Endothelial cell of umbilical vein (primary cell): ENCODE results near the gene EXD3. TPM values are rescaled to one million over a fixed set of nuclear protein-coding genes. Genes with fewer than 3 reads are reported as not detected.
A peak's percentile ranks its signal among the peaks of the same experiment; 100 is the strongest.

Source experiments
- BruUV-seq: library from RNA; stranded (reverse); fragments of 400-500 nt; replicated peaks from 2 replicates; lab custom pipeline; 2021; lab: Mats Ljungman, UMichigan
- CTCF ChIA-PET: fragments of 300-600, 350-600 bp; sonication (Branson Sonifier 250); formaldehyde crosslinking; loops from one replicate; lab custom pipeline; 2021; ENCODE audit warnings: antibody characterized with exemption, inconsistent platforms; lab: Charles Lee
- POLR2A ChIA-PET: fragments of 300-600, 350-600 bp; sonication (Branson Sonifier 250); formaldehyde crosslinking; loops from one replicate; lab custom pipeline; 2021; ENCODE audit warnings: antibody characterized with exemption, inconsistent platforms; lab: Charles Lee
- DNase-seq: peaks from one replicate; pipeline ENCODE4 v3.0.0-alpha.2; 2011; ENCODE audit warnings: low read depth, low spot score
- FAIRE-seq: peaks from 2 replicates; lab custom pipeline; 2011; peaks lifted over from hg19 to GRCh38; lab: Jason Lieb, UNC
- H2AFZ ChIP-seq: 2 replicates; pipeline ENCODE4 v1.6.0; 2012; ENCODE audit warnings: low read depth, low read length, control low read depth, inconsistent platforms
- H3K27ac ChIP-seq: 2 replicates; pipeline ENCODE4 v1.5.1; 2011; ENCODE audit warnings: low read depth, mild to moderate bottlenecking, control low read depth, low read length, moderate library complexity; ENCODE audit not compliant: insufficient read depth
- H3K27me3 ChIP-seq, 2 experiments: 2 replicates each; pipeline versions ENCODE4 v1.6.0 to v1.6.1; 2011; ENCODE audit warnings: low read length in 2 of 2, mixed read lengths in 1 of 2; ENCODE audit not compliant: control insufficient read depth in 2 of 2, insufficient read depth in 2 of 2
- H3K36me3 ChIP-seq, 2 experiments: 2 replicates in 1 of 2; 3 replicates in 1 of 2; pipeline ENCODE4 v1.5.1; 2011; ENCODE audit warnings: low read length in 2 of 2, mild to moderate bottlenecking in 1 of 2, moderate library complexity in 1 of 2; ENCODE audit not compliant: control insufficient read depth in 2 of 2, insufficient read depth in 2 of 2; ENCODE audit errors: extremely low read depth in 1 of 2
- H3K4me1 ChIP-seq: 3 replicates; pipeline ENCODE4 v1.5.1; 2011; ENCODE audit warnings: mild to moderate bottlenecking, low read length; ENCODE audit not compliant: control insufficient read depth, insufficient read depth; ENCODE audit errors: extremely low read depth
- H3K4me2 ChIP-seq: 2 replicates; pipeline ENCODE4 v1.6.1; 2011; ENCODE audit warnings: low read length, control low read depth, mixed read lengths; ENCODE audit not compliant: insufficient read depth
- H3K4me3 ChIP-seq, 3 experiments: fragments of 200-600 bp in 1 of 3; sonication (generic), shearing (Covaris generic) in 1 of 3; replicated peaks in 1 of 3; 2 replicates each; pipeline ENCODE4 v1.5.1; 2011 to 2016; ENCODE audit warnings: control low read depth in 3 of 3, low read length in 3 of 3, mild to moderate bottlenecking in 2 of 3, inconsistent platforms in 1 of 3, low read depth in 1 of 3, moderate library complexity in 1 of 3; ENCODE audit not compliant: insufficient read depth in 1 of 3
- H3K79me2 ChIP-seq: 2 replicates; pipeline ENCODE4 v1.6.0; 2012; ENCODE audit warnings: low read length, inconsistent platforms; ENCODE audit not compliant: control insufficient read depth, insufficient read depth
- H3K9ac ChIP-seq: replicated peaks from 2 replicates; pipeline ENCODE3; 2011; ENCODE audit warnings: low read length, control low read depth; ENCODE audit not compliant: insufficient read depth; ENCODE audit errors: extremely low read depth
- H3K9me1 ChIP-seq: replicated peaks from 3 replicates; pipeline ENCODE4 v1.6.0; 2011; ENCODE audit warnings: mild to moderate bottlenecking, low read length; ENCODE audit not compliant: control insufficient read depth, insufficient read depth; ENCODE audit errors: extremely low read depth
- H3K9me3 ChIP-seq: replicated peaks from 2 replicates; pipeline ENCODE4 v1.5.1; 2012; ENCODE audit warnings: low read length, inconsistent platforms; ENCODE audit not compliant: control insufficient read depth, insufficient read depth
- H4K20me1 ChIP-seq: replicated peaks from 2 replicates; pipeline ENCODE3; 2011; ENCODE audit warnings: mild to moderate bottlenecking, low read length; ENCODE audit not compliant: control insufficient read depth, insufficient read depth; ENCODE audit errors: extremely low read depth
- EZH2 ChIP-seq: IDR thresholded peaks from 2 replicates; pipeline ENCODE4 v1.6.1; 2012; ENCODE audit warnings: borderline replicate concordance, low read depth, mild to moderate bottlenecking, moderate library complexity, low read length, inconsistent platforms; ENCODE audit not compliant: severe bottlenecking
- FOS ChIP-seq: IDR thresholded peaks from 2 replicates; pipeline ENCODE4 v1.6.1; 2011; ENCODE audit warnings: mild to moderate bottlenecking, low read length, moderate library complexity, borderline replicate concordance; ENCODE audit not compliant: insufficient read depth
- GATA2 ChIP-seq: IDR thresholded peaks from 2 replicates; pipeline ENCODE4 v1.7.0; 2011; ENCODE audit warnings: low read depth, mild to moderate bottlenecking, moderate library complexity, mixed read lengths, low read length; ENCODE audit not compliant: insufficient read length, insufficient read depth
- JUN ChIP-seq: IDR thresholded peaks from 2 replicates; pipeline ENCODE4 v1.6.1; 2011; ENCODE audit warnings: borderline replicate concordance, low read depth; ENCODE audit not compliant: insufficient read length, insufficient read depth
- MAX ChIP-seq: IDR thresholded peaks from 2 replicates; pipeline ENCODE4 v1.6.1; 2011; ENCODE audit not compliant: insufficient read depth, insufficient read length
- MYC ChIP-seq: IDR thresholded peaks from one replicate; pipeline ENCODE4 v1.6.1; 2011; ENCODE audit warnings: mild to moderate bottlenecking, low read depth, low read length
- POLR2A ChIP-seq: IDR thresholded peaks from 2 replicates; pipeline ENCODE4 v1.6.1; 2012; ENCODE audit warnings: low read depth, mild to moderate bottlenecking, control low read depth, low read length
- POLR2AphosphoS5 ChIP-seq: IDR thresholded peaks from 2 replicates; pipeline ENCODE4 v1.6.1; 2012; ENCODE audit warnings: low read depth, mild to moderate bottlenecking, control low read depth, low read length, moderate library complexity; ENCODE audit not compliant: insufficient read depth
- dilution Hi-C: fragments of 300-500 bp; cut with MboI; formaldehyde crosslinking; loops from one replicate; pipeline ENCODE4 v1.15.0; 2019; ENCODE audit warnings: low sequenced_read_pairs; ENCODE audit not compliant: extremely low pct_ligation_motif_present
- intact Hi-C: fragments of 100-400 bp; cut with micrococcal nuclease; formaldehyde crosslinking; loops from one replicate; pipeline ENCODE4 v1.10.0; 2022
- polyA plus RNA-seq, 4 experiments: library from polyadenylated mRNA; depleted of rRNA in 3 of 4; stranded (reverse) in 3 of 4; unstranded in 1 of 4; fragments of >200 nt; gene quantifications; 2 replicates each; pipeline versions ENCODE4 v1.2.1 to v1.2.3, GENCODE V29; 2011 to 2012; ENCODE audit warnings: missing spikeins in 1 of 4
- total RNA-seq: library from RNA; stranded (reverse); gene quantifications from 2 replicates; pipeline ENCODE4 v1.2.3, GENCODE V29; 2021

EXD3 gene
- total and polyA plus RNA-seq, 2 donors (not counting 3 experiments of a cell fraction or from before 2014, with no cell fraction given) = 17.7 to 30.3 TPM

- POLR2A ChIA-PET = no interaction called here
- H2AFZ ChIP-seq = peak overlapping the region; percentile 72
- BruUV-seq = no TSS peak
- no peaks in the 10 kb centered on the region for H4K20me1 ChIP-seq
- FAIRE-seq = peak; percentile 83
- CTCF ChIA-PET = interaction anchor here (0.6 to 2.0 kb wide), 5 partner anchors 10 to 217 kb away, joined by 3 to 4 read pairs (median 3); partner anchors contain the start of genes EXD3 and NOXA1
- dilution Hi-C loops (no loop called here), intact Hi-C loops (no loop called here)
- peaks cover 9% of the 10 kb centered on the region for H3K79me2 ChIP-seq
- H3K9ac ChIP-seq = no peak overlapping the region
- H3K9me1 ChIP-seq = no peaks in the 10 kb centered on the region
- H3K36me3 ChIP-seq = peaks cover 7 to 11% of the 10 kb centered on the region in 2 experiments
- H3K27me3 ChIP-seq = no peaks in the 10 kb centered on the region
- peak overlapping the region; percentile 73 for H3K4me2 ChIP-seq
- H3K9me3 ChIP-seq = no peaks in the 10 kb centered on the region
- DNase-seq = peak; percentile 78
- H3K4me3 ChIP-seq = peak overlapping the region in 2 of 3 experiments; percentile 38 to 41
- H3K27ac ChIP-seq = no peak overlapping the region
- TF ChIP-seq POLR2A (peak; percentile 28), EZH2 (no peak), FOS (no peak), JUN (no peak), GATA2 (no peak), MYC (no peak), POLR2AphosphoS5 (no peak), MAX (no peak)
- H3K4me1 ChIP-seq = peaks cover 11% of the 10 kb centered on the region
Measured at GRCh38 chr9:137453643-137454081, 30.7 kb upstream of the EXD3 start.
